HCT116 (cell line): ENCODE results near the gene FBXO48.

ENCODE experiments used
- CTCF ChIP-seq, 3 experiments: fragments of 200-600 bp in 1 of 3; sonication (generic) in 1 of 3; IDR thresholded peaks in 2 of 3; conservative IDR thresholded peaks in 1 of 3; 2 replicates each; pipeline ENCODE4 v1.5.1; 2012 to 2017; ENCODE audit warnings: low read depth in 2 of 3, low read length in 2 of 3, antibody characterized with exemption in 1 of 3, borderline replicate concordance in 1 of 3, control low read depth in 1 of 3, mild to moderate bottlenecking in 1 of 3, mixed read lengths in 1 of 3, mixed run types in 1 of 3, moderate library complexity in 1 of 3; ENCODE audit not compliant: insufficient read depth in 1 of 3
- EZH2 ChIP-seq: fragments of 200-600 bp; sonication (generic); IDR thresholded peaks from 2 replicates; pipeline ENCODE4 v1.6.1; 2017; ENCODE audit warnings: antibody characterized with exemption, mixed run types
- EZH2phosphoT487 ChIP-seq: fragments of 200-600 bp; IDR thresholded peaks from 2 replicates; pipeline ENCODE4 v1.6.1; 2018; ENCODE audit warnings: antibody characterized with exemption, borderline replicate concordance
- MAX ChIP-seq: IDR thresholded peaks from 2 replicates; pipeline ENCODE4 v1.6.1; 2012
- POLR2A ChIP-seq: IDR thresholded peaks from 2 replicates; pipeline ENCODE4 v1.7.0; 2011; ENCODE audit warnings: borderline replicate concordance; ENCODE audit not compliant: insufficient read depth, insufficient read length; ENCODE audit errors: extremely low read depth
- POLR2AphosphoS5 ChIP-seq: IDR thresholded peaks from 2 replicates; pipeline ENCODE4 v1.6.1; 2011; ENCODE audit warnings: mild to moderate bottlenecking, low read depth, low read length, moderate library complexity
- RAD21 ChIP-seq: IDR thresholded peaks from 2 replicates; pipeline ENCODE4 v1.6.1; 2012; ENCODE audit warnings: low read depth, mild to moderate bottlenecking
- SRF ChIP-seq: IDR thresholded peaks from 2 replicates; pipeline ENCODE4 v1.6.1; 2012; ENCODE audit warnings: low read depth
- TCF7L2 ChIP-seq: IDR thresholded peaks from 2 replicates; pipeline ENCODE4 v1.7.0; 2011; ENCODE audit warnings: borderline replicate concordance, inconsistent platforms; ENCODE audit not compliant: insufficient read depth, insufficient read length; ENCODE audit errors: extremely low read depth
- YY1 ChIP-seq: IDR thresholded peaks from 2 replicates; pipeline ENCODE4 v1.6.1; 2011; ENCODE audit warnings: low read length, low read depth, moderate library complexity, mild to moderate bottlenecking; ENCODE audit not compliant: insufficient replicate concordance; ENCODE audit errors: extremely low read depth
- ZNF274 ChIP-seq: fragments of 200-500 bp; sonication (Bioruptor generic); IDR thresholded peaks from 2 replicates; pipeline ENCODE4 v1.6.1; 2014; ENCODE audit warnings: mild to moderate bottlenecking, low read depth, low read length, inconsistent platforms

DNA sequence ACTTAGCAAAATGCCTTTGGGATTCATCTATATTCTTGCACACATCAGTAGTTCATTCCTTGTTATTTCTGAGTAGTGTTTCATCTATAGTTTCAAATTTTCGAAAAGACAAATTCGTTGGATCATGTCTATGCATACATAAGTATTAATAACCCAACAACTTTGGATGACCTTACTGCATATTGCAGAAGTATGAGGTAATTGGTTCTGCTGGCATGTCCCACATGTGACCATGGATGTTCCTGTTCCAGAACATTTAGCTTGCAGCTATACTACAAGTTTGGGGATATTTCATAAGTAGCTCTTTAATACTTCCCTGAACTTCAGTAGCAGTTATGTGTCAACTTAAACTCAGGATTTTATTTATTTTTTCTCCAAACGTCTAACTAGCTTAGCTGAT, 45.2 kb upstream of the FBXO48 start:
- TF ChIP-seq TCF7L2 = no peak
- TF ChIP-seq EZH2 = no peak
- no peak for TF ChIP-seq CTCF (IDR thresholded peaks at IDR 0.05 in 2 of 3, conservative IDR thresholded peaks at IDR 0.05 in 1 of 3; ENCODE audit: borderline replicate concordance in 1 of 3, insufficient read depth in 1 of 3, low read depth in 2 of 3, low read length in 2 of 3)
- TF ChIP-seq POLR2A = no peak
- no peak for TF ChIP-seq RAD21
- no peak for TF ChIP-seq POLR2AphosphoS5
- no peak for TF ChIP-seq MAX
- no peak for TF ChIP-seq SRF
- no peak for TF ChIP-seq ZNF274
- TF ChIP-seq EZH2phosphoT487 = no peak
- no peak for TF ChIP-seq YY1
